T follicular helper cell (primary cell): ENCODE measurements around the gene RANBP9.

Source experiments
- DNase-seq: peaks from one replicate; pipeline ENCODE4 v3.0.0-alpha.2; 2020; ENCODE audit warnings: low read depth

Gene RANBP9

GRCh38 chr6:13678255-13678983, 33.2 kb downstream of the RANBP9 start:
- DNase-seq = no peak

GRCh38 chr6:13677878-13678254, 33.8 kb downstream of the RANBP9 start:
- DNase-seq = no peak

DNA sequence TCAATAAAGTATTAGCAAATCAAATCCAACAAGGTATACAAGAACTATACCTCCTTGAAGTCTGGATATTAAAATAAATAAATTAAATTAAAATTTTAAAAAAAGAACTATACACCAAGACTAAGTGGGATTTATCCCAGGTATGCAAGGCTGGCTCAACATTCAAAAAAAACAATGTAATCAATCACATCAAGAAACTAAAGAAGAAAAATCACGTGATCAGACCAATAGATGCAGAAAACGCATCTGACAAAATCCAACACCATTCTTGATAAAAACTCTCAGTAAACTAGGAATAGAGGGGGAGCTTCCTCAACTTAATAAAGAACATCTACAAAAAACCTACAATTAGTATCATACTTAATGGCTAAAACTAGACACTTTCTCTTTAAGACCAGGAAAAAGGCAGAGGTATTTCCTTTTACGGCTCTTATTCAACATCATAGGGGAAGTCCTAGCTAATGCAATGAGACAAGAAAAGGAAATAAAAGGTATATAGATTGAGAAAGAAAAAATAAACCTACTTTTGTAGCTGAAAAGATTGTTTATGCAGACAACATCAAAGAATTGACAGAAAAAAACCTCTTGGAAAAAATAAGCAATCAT, 35.0 kb downstream of the RANBP9 start:
- no peak for DNase-seq

- DNase-seq = no peak
Observed at GRCh38 chr6:13674533-13675190, 37.0 kb downstream of the RANBP9 start.

- DNase-seq = no peak
Observed at GRCh38 chr6:13673825-13674444, 37.7 kb downstream of the RANBP9 start.

GRCh38 chr6:13673368-13673767, 38.3 kb downstream of the RANBP9 start:
- DNase-seq = no peak

- DNase-seq = no peak
Observed at GRCh38 chr6:13672904-13673303, 38.7 kb downstream of the RANBP9 start.

DNA sequence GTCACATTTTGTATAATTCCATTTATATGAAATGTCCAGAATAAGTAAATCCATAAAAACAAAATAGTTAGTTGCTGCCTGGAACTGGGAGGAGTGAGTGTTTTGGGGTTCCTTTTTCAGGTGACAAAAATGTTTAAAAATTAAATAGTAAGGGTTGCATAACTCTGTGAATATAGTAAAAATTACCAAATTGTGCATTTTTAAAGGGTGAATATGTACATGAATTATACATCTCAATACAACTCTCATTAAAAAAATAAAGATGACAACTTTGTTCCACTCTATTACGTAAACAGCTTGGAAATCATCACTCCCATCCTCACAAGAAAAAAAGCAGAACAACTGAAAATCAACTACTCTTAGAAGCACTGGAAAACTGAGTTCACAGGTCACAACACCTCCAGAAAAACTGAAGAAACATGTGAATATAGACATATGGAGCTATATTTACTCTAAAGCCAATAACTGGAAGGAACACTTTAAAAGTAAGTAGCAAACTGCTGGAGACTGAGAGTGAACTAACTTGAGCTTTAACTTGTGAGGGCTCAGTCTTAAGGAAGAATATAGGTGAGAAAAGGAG, 40.0 kb downstream of the RANBP9 start:
- DNase-seq = no peak

DNA sequence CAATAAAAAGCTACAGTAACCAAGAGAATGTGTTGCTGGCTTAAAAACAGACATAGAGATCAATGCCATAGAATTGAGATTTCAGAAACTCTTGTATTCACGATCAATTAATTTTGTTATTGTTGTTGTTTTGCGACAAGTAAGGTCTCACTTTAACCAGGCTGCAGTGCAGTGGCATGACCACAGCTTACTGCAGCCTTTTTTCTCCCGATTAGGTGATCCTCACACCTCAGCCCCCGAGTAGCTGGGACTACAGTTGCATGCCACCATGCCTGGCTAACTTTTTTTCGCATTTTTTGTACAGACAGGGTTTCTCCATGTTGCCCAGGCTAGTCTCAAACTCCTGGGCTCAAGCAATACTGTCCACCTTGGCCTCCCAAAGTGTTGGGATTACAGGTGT, 42.2 kb downstream of the RANBP9 start:
- no peak for DNase-seq

- no peak for DNase-seq
Observed at GRCh38 chr6:13668291-13668928, 43.2 kb downstream of the RANBP9 start.

DNA sequence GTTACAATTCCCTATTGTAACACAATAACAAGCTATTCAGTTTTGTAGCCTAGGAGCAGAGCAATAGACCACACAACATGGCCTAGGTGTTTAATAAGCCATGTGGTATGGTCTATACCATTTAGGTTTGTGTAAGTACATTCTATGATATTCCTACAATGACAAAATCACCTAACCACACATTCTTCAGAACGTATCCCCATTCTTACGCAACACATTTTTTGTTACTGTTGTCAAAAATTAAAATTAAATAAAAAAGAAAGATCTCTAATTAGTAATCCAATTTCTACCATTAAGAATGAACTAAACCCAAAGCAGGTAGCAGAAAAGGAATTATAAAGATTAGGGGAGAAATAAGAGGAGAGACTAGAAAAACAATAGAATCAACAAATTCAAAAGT, 44.0 kb downstream of the RANBP9 start:
- no peak for DNase-seq

- no peak for DNase-seq
Observed at GRCh38 chr6:13666194-13667105, 45.2 kb downstream of the RANBP9 start.

GRCh38 chr6:13664703-13665352, 46.8 kb downstream of the RANBP9 start:
- DNase-seq = no peak

DNA sequence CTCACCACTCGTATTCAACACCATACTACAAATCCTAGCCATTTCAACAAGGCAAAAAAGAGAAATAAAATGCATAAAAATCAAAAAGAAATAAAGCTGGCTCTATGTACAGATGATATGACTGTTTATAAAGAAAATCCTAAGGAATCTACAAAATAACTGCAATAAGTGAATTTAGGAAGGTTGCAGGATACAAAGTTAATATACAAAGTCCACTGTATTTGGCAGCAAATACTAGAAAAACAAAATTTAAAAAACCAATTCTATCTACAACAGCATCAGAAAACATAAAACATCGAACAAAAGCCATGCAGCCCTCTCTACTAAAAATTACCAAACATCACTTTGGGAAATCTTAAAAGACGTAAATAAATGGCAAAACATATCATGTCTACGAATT, 47.6 kb downstream of the RANBP9 start:
- DNase-seq = no peak

- DNase-seq = no peak
Observed at GRCh38 chr6:13662651-13663334, 48.8 kb downstream of the RANBP9 start.

DNA sequence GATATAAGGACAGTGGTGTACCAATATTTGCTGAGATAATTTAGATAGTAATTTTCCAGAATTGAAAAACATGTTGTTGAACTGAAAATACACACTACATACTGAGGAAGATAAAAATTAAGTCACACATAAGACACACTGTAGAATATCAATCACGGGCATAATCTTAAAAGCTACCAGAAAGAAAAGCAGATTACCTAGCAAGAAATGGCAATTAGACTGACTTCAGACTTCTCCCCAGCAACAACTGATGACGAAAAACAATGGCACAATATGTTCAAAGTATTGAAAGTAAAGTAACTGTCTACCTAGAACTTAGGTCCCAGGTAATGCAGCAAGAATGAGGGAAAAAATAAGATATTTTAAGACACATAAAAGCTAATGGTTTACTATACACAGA, 50.0 kb downstream of the RANBP9 start:
- no peak for DNase-seq

DNA sequence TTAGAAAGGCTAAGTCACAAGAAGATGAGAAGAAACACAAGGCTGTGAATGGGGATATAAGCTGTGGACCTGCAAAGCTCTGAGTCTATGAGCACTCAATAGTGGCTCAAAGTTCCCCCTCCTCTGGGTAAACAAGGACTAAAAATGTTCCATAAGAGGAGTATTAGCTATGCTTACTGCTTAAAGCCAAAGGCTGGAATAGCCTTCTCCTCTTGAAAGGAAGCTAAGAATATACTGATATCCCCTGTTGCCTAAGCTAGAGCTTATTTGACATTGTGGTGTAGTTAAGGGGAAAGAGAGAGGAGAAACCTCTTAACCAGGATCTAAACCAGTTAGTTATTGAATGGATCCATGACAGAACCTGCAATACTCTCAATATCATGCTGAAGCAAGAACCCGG, 50.7 kb downstream of the RANBP9 start:
- DNase-seq = no peak

DNA sequence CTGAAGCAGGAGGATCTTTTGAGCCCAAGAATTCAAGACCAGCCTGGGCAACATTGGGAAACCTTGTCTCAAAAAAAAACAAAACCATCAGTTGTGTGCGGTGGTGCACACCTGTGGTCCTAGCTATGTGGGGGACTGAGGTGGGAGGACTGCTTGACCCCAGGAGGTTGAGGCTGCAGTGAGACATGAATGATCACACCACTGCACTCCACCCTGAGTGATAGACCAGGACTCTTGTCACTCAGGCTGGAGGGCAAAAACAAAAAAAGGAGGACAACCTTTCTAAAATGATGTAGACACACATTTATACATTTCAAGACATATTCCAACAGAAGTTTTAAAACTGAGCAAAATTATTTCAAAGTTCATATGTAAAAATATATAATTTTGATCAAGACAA, 51.4 kb downstream of the RANBP9 start:
- no peak for DNase-seq

DNA sequence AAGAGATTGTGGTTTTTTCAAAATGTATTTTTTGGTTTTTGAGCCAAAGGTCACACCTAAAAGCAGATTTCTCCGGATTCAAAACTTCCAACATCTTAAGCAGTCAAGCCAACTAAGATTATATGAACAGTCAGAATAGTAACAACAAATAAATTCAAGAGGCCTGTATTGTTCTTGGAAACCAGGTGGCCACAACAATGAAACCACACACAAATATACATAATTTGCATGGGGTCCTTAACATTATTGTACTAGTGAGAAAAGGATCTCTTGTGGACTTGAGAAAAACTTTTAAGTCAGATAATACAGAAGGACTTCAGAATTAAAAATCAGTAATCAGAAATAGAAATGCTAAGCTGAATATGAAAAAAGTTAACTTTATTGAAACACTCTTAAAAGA, 55.9 kb downstream of the RANBP9 start:
- DNase-seq = no peak

DNA sequence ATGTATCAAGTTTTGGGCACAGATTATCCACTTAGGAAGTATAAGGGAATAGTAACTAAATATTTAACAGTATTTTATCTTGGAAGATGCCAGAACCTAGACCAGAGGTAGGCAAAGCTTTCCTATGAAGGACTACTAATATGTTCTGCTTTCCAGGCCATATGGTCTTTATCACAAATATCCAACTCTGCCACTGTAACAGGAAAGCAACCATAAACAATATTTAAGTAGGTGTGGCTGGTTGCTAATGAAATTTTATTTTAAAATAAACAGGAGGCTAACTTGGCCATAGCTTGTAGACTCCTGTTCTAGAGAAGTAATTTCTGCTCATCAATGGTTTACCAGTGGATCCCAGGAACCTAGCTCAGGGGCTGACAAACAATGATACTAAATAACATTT, 57.1 kb downstream of the RANBP9 start:
- no peak for DNase-seq
